Lower lobe of right lung (tissue), 2 donors: ENCODE measurements around the gene ZNF541. TPM values are rescaled to one million over a fixed set of nuclear protein-coding genes. Genes with fewer than 3 reads are reported as not detected.

Experiments used
- ATAC-seq, 2 donors: fragments of 200-7000 bp; cut with Tn5 transposase; one replicate each; pipeline ENCODE4 v1.9.1; 2020 to 2022; ENCODE audit warnings: mild to moderate bottlenecking in 2 of 2, moderate library complexity in 2 of 2
- DNase-seq: peaks from one replicate; pipeline ENCODE4 v3.0.0-alpha.2; 2020
- H3K27ac ChIP-seq: fragments of 200-600 bp; one replicate; pipeline ENCODE4 v1.8.0; 2022
- H3K27me3 ChIP-seq: fragments of 200-600 bp; one replicate; pipeline ENCODE4 v1.8.0; 2022; ENCODE audit warnings: low read depth
- H3K36me3 ChIP-seq: fragments of 200-600 bp; one replicate; pipeline ENCODE4 v1.8.0; 2022; ENCODE audit warnings: mild to moderate bottlenecking
- H3K4me1 ChIP-seq: fragments of 200-600 bp; one replicate; pipeline ENCODE4 v1.8.0; 2022
- H3K4me3 ChIP-seq: fragments of 200-600 bp; one replicate; pipeline ENCODE4 v1.8.0; 2022; ENCODE audit warnings: mild to moderate bottlenecking
- H3K9me3 ChIP-seq: fragments of 200-600 bp; one replicate; pipeline ENCODE4 v1.8.0; 2022
- CTCF ChIP-seq: fragments of 200-600 bp; IDR thresholded peaks from one replicate; pipeline ENCODE4 v1.8.0; 2022; ENCODE audit warnings: antibody characterized with exemption, mild to moderate bottlenecking
- intact Hi-C: fragments of 100-400 bp; cut with DNase I; formaldehyde crosslinking; loops from one replicate; pipeline ENCODE4 v1.11.0; 2022
- total RNA-seq: library from RNA; stranded (reverse); fragmentation: NEBNext Ultra II Directional; extraction: Animal tissue kit (Norgen Biotek cat#: 25700); gene quantifications from one replicate; pipeline ENCODE4 v1.2.1, GENCODE V29; 2021
- donor health status: DM: no; HTN: yes; CAD: no; lungs with severe emphysema.

ZNF541 gene
- total RNA-seq, 1 donor from 2014 or later: 0.89 TPM

GRCh38 chr19:47609906-47610894, 37.3 kb upstream of the ZNF541 start:
- Histone ChIP-seq H3K27ac (peak overlapping the region; percentile 84), H3K27me3 (no peaks in the 10 kb centered on the region), H3K4me1 (peaks cover 45% of the 10 kb centered on the region), H3K36me3 (peaks cover 11% of the 10 kb centered on the region), H3K9me3 (no peaks in the 10 kb centered on the region), H3K4me3 (peak overlapping the region; percentile 97)
- intact Hi-C loops: no loop called here
- DNase-seq (peak; percentile 65), ATAC-seq (peak; percentile 5 to 33)
- no peak for TF ChIP-seq CTCF

GRCh38 chr19:47608969-47609905, 36.3 kb upstream of the ZNF541 start, which contains the start of gene BICRA:
Gene BICRA (plus strand): TSS chr19:47609134. CDS start chr19:47673575, 64,441 bp downstream.
- ATAC-seq (peak; percentile 71 to 81), DNase-seq (peak; percentile 91)
- peaks cover 45% of the 10 kb centered on the region for H3K4me1 ChIP-seq
- intact Hi-C loops: no loop called here
- peak within 1 kb of the TSS; percentile 98 for H3K27ac ChIP-seq
- H3K27me3 ChIP-seq: no peaks in the 10 kb centered on the region
- peaks cover 5% of the 10 kb centered on the region for H3K36me3 ChIP-seq
- TF ChIP-seq CTCF: no peak
- H3K9me3 ChIP-seq: no peaks in the 10 kb centered on the region
- peak within 1 kb of the TSS; percentile 97 for H3K4me3 ChIP-seq

GRCh38 chr19:47608074-47608918, 35.3 kb upstream of the ZNF541 start:
- DNase-seq (peak; percentile 93), ATAC-seq (peak; percentile 96 to 97)
- Histone ChIP-seq H3K36me3 (peaks cover 5% of the 10 kb centered on the region), H3K4me1 (peaks cover 44% of the 10 kb centered on the region), H3K9me3 (no peaks in the 10 kb centered on the region), H3K27me3 (no peaks in the 10 kb centered on the region), H3K27ac (peak overlapping the region; percentile 98), H3K4me3 (peak overlapping the region; percentile 97)
- TF ChIP-seq CTCF: peak; percentile 43
- intact Hi-C loops: no loop called here

- DNase-seq: no peak
- Histone ChIP-seq H3K36me3 (peaks cover 5% of the 10 kb centered on the region), H3K9me3 (no peaks in the 10 kb centered on the region), H3K4me1 (peaks cover 37% of the 10 kb centered on the region), H3K4me3 (peak overlapping the region; percentile 97), H3K27ac (peak overlapping the region; percentile 98), H3K27me3 (no peaks in the 10 kb centered on the region)
- intact Hi-C loops: no loop called here
- no peak for TF ChIP-seq CTCF
- ATAC-seq: no peak
Observed at GRCh38 chr19:47607564-47608073, 34.7 kb upstream of the ZNF541 start.
